Stomach (tissue), 9 donors: ENCODE data around the gene ACSF3. TPM values are rescaled to one million over a fixed set of nuclear protein-coding genes. Genes with fewer than 3 reads are reported as not detected.

Experiments used
- DNase-seq, 2 donors: peaks; one replicate each; pipeline versions ENCODE4 v3.0.0 to v3.0.0-alpha.2; 2013 to 2019
- H3K27ac ChIP-seq, 5 donors: fragments of 200-600 bp in 4 of 5; sonication (generic) in 4 of 5; one replicate each; pipeline ENCODE4 v1.5.1; 2013 to 2019; ENCODE audit warnings: mild to moderate bottlenecking in 1 of 5, moderate library complexity in 1 of 5
- H3K27me3 ChIP-seq, 3 donors: fragments of 200-600 bp; sonication (generic); one replicate each; pipeline ENCODE4 v1.5.1; 2017 to 2019; ENCODE audit warnings: mixed run types in 1 of 3
- H3K36me3 ChIP-seq, 4 donors: fragments of 200-600 bp; sonication (generic); 1 replicate in 3 of 4; 2 replicates in 1 of 4; pipeline ENCODE4 v1.5.1; 2016 to 2019
- H3K4me1 ChIP-seq, 4 donors: fragments of 200-600 bp; sonication (generic); one replicate each; pipeline ENCODE4 v1.5.1; 2016 to 2019
- H3K4me3 ChIP-seq, 4 donors: fragments of 200-600 bp; sonication (generic) in 3 of 4; one replicate each; pipeline ENCODE4 v1.5.1; 2016 to 2019; ENCODE audit warnings: mild to moderate bottlenecking in 1 of 4
- H3K9me3 ChIP-seq, 4 donors: fragments of 200-600 bp; sonication (generic); one replicate each; pipeline ENCODE4 v1.5.1; 2016 to 2019
- CTCF ChIP-seq, 7 experiments: fragments of 450-650 bp in 4 of 7; fragments of 200-600 bp in 3 of 7; sonication (generic) in 3 of 7; IDR thresholded peaks; one replicate each; pipeline ENCODE4 v1.5.1; 2016 to 2019; ENCODE audit warnings: antibody characterized with exemption in 7 of 7, control low read depth in 2 of 7, mild to moderate bottlenecking in 1 of 7
- EP300 ChIP-seq: sonication (generic); formaldehyde crosslinking; IDR thresholded peaks from one replicate; pipeline ENCODE4 v1.6.1; 2017; ENCODE audit warnings: antibody characterized with exemption
- POLR2A ChIP-seq, 4 donors: fragments of 450-650 bp; IDR thresholded peaks; one replicate each; pipeline ENCODE4 v1.6.1; 2016; ENCODE audit warnings: antibody characterized with exemption in 4 of 4, control low read depth in 2 of 4, mild to moderate bottlenecking in 1 of 4, moderate library complexity in 1 of 4
- POLR2AphosphoS5 ChIP-seq, 3 donors: sonication (generic); formaldehyde crosslinking; IDR thresholded peaks; one replicate each; pipeline ENCODE4 v1.6.1; 2016; ENCODE audit warnings: antibody characterized with exemption in 3 of 3
- WGBS, 5 donors: extraction: QIAGEN DNeasy Blood & Tissue Kit in 3 of 5; methylation state at CpG; one replicate each; pipeline versions ENCODE4 v1.1.5 to v1.1.7; 2013 to 2018; 5-methylcytosine and 5-hydroxymethylcytosine counted together
- intact Hi-C: fragments of 100-400 bp; cut with DNase I; formaldehyde crosslinking; loops from one replicate; pipeline ENCODE4 v1.15.1; 2023; ENCODE audit warnings: low total_unique reads
- polyA plus RNA-seq, 3 donors: library from polyadenylated mRNA; stranded (reverse); fragments of 200-250 nt; gene quantifications; one replicate each; pipeline ENCODE4 v1.2.3, GENCODE V29; 2013
- total RNA-seq, 5 donors: library from RNA; depleted of rRNA; stranded (reverse); fragments of >200 nt; gene quantifications; one replicate each; pipeline versions ENCODE4 v1.1.0 to v1.2.3, GENCODE V29; 2014 to 2016
- donor health status: healthy with polysubstance abuse.
- donor health status: Bipolar disorder and iron deficiency.
- donor health status: healthy.

ACSF3 gene
- total and polyA plus RNA-seq, 8 donors, result 16.9 to 265 (median 30.7) TPM

- Histone ChIP-seq H3K4me1 (no peaks in the 10 kb centered on the region), H3K27me3 (no peaks in the 10 kb centered on the region), H3K4me3 (no peak overlapping the region), H3K36me3 (peaks cover 47 to 99% (median 95%) of the 10 kb centered on the region in 4 donors), H3K9me3 (no peaks in the 10 kb centered on the region), H3K27ac (no peak overlapping the region)
- no peak for DNase-seq
- TF ChIP-seq POLR2A (IDR thresholded peaks at IDR 0.05), result no peak
- TF ChIP-seq EP300, result no peak
- TF ChIP-seq POLR2AphosphoS5 (IDR thresholded peaks at IDR 0.05), result no peak
- TF ChIP-seq CTCF (IDR thresholded peaks at IDR 0.05), result no peak
- intact Hi-C loops, result no loop called here
- WGBS, 5 donors, result 89 to 95% (median 93%) methylated on average over 19 to 24 of the region's 24 CpGs
These were observed 44.2 kb downstream of the ACSF3 start for GRCh38 chr16:89137666-89138512.

GRCh38 chr16:89138513-89138795 lies 44.8 kb downstream of the ACSF3 start:
- DNase-seq, result no peak
- H3K9me3 ChIP-seq, result no peaks in the 10 kb centered on the region
- no peak overlapping the region for H3K27ac ChIP-seq
- TF ChIP-seq POLR2AphosphoS5 (IDR thresholded peaks at IDR 0.05) (no peak), POLR2A (IDR thresholded peaks at IDR 0.05) (no peak), CTCF (IDR thresholded peaks at IDR 0.05) (no peak), EP300 (no peak)
- intact Hi-C loops, result no loop called here
- no peak overlapping the region for H3K4me3 ChIP-seq
- WGBS, 5 donors, result 88 to 96% (median 93%) methylated on average over 3 to 7 of the region's 7 CpGs
- no peaks in the 10 kb centered on the region for H3K4me1 ChIP-seq
- peaks cover 41 to 99% (median 95%) of the 10 kb centered on the region in 4 donors for H3K36me3 ChIP-seq
- H3K27me3 ChIP-seq, result no peaks in the 10 kb centered on the region

GRCh38 chr16:89138843-89139520 lies 45.3 kb downstream of the ACSF3 start:
- 92 to 95% (median 94%) methylated on average over 30 of the region's 30 CpGs for WGBS, 5 donors
- no peaks in the 10 kb centered on the region for H3K9me3 ChIP-seq
- H3K36me3 ChIP-seq, result peaks cover 36 to 99% (median 95%) of the 10 kb centered on the region in 4 donors
- H3K4me3 ChIP-seq, result no peak overlapping the region
- intact Hi-C loops, result no loop called here
- DNase-seq, result no peak
- no peaks in the 10 kb centered on the region for H3K4me1 ChIP-seq
- H3K27ac ChIP-seq, result no peak overlapping the region
- no peak for TF ChIP-seq POLR2A (IDR thresholded peaks at IDR 0.05)
- TF ChIP-seq POLR2AphosphoS5 (IDR thresholded peaks at IDR 0.05), result no peak
- no peak for TF ChIP-seq CTCF (IDR thresholded peaks at IDR 0.05)
- no peak for TF ChIP-seq EP300
- H3K27me3 ChIP-seq, result no peaks in the 10 kb centered on the region

- intact Hi-C loops, result no loop called here
- 93 to 95% (median 93%) methylated on average over 9 to 12 of the region's 12 CpGs for WGBS, 5 donors
These were observed 46.3 kb downstream of the ACSF3 start for GRCh38 chr16:89139907-89140361.

More at GRCh38 chr16:89139907-89140361, 46.3 kb downstream of the ACSF3 start:
- no peaks in the 10 kb centered on the region for H3K4me1 ChIP-seq
- no peak for DNase-seq
- no peak overlapping the region for H3K27ac ChIP-seq
- H3K27me3 ChIP-seq, result no peaks in the 10 kb centered on the region
- no peaks in the 10 kb centered on the region for H3K9me3 ChIP-seq
- H3K4me3 ChIP-seq, result no peak overlapping the region
- TF ChIP-seq CTCF (IDR thresholded peaks at IDR 0.05), result no peak
- TF ChIP-seq EP300, result no peak
- no peak for TF ChIP-seq POLR2A (IDR thresholded peaks at IDR 0.05)
- TF ChIP-seq POLR2AphosphoS5 (IDR thresholded peaks at IDR 0.05), result no peak
- peaks cover 40 to 99% (median 95%) of the 10 kb centered on the region in 4 donors for H3K36me3 ChIP-seq
